NCI-H748 (cell line): ENCODE measurements around the gene SLC7A11.
A peak's percentile ranks its signal among the peaks of the same experiment; 100 is the strongest.
"Not testable (repeated sequence)": the region's sequence is repeated elsewhere in the genome, so short reads cannot be mapped to it uniquely, and the experiment has no call there.

Experiments
- DNase-seq: peaks from one replicate; lab custom pipeline; 2025; ENCODE audit not compliant: unreplicated experiment; lab: John Stamatoyannopoulos, UW

The SLC7A11 gene

DNA sequence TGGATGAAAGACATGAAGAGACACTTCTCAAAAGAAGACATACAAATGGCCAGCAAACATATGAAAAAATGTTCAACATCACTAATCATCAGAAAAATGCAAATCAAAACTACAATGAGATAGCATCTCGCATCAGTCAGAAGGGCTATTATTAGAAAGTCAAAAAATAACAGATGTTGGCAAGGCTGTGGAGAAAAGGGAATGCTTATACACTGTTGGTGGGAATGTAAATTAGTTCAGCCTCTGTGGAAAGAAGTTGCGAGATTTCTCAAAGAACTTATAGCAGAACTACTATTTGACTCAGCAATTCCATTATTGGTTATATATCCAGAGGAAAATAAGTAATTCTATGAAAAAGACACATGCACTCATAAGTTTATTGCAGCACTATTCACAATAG lies 31.6 kb downstream of the SLC7A11 start:
- DNase-seq, result not testable (repeated sequence)

DNA sequence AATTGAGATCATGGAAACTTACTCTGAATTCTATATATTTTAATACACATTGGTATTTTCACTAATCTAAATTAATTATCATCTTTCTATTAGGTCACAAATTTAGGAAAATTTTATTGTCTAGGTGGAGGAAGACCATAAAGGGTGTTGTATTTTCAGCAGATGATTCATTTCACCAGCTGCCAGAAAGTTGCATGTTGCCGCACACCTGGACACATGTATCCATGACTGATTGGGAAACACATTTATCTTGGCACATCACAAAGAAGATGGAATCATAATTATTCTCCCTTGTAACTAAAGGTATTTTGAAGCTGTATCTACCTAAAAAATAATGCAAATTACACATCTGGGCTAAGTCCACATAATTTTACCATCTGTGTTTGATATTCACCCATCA lies 33.1 kb downstream of the SLC7A11 start:
- DNase-seq, result no peak

GRCh38 chr4:138205531-138206233 lies 36.5 kb downstream of the SLC7A11 start:
- no peak for DNase-seq

GRCh38 chr4:138204507-138204906 lies 37.6 kb downstream of the SLC7A11 start:
- peak; percentile 96 for DNase-seq

GRCh38 chr4:138202686-138203085 lies 39.5 kb downstream of the SLC7A11 start:
- peak; percentile 20 for DNase-seq

- DNase-seq, result no peak
Observed at GRCh38 chr4:138200236-138200590, 41.9 kb downstream of the SLC7A11 start.

DNA sequence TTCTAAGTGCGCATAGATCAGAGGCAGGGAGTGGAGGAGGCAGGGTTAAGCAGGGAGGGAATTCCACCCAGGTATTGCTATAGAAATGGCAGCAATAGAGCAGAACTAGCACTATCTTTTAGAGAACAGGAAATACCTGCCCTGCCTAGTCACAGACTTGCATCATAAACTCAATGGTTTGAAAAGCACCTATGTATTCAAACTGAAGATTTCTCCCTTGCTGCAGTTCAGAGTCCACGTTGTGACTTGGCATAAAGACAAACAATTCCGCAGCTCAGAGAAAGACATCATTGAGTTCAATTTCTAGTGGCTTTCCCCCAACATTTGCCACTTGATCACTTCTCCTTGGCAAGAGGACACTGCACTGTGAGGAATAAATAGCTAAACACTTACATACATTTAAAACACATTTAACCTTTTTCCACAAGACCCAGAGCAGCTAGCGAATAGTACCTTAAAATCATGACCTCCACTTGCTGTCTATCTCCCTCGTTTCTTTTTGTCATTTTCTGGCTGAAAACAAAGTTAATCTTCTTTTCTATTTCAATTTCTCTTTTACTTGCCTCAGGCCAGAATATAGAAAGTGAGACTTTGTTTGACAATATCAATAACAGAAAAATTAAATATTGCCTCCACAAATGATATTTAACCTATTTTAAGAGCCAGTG lies 42.4 kb downstream of the SLC7A11 start:
- peak; percentile 57 for DNase-seq

DNA sequence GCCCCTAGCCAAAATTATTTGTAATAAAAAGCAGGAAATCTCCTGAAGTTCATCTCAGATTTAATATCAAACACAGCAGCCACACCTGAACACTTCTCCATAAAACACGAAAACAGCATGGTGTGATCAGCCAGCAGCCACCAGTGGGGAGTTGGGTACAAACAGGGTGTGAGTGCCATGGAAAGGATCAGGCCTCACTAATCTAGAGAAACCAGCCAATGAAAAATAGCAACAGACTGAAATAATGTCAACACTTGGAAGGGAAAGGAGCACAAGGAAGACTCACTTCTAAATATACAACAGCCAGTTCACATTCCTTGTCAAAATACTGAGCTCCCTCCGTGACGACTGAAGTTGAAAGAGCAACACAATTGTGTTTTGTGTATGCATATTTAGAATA lies 46.0 kb downstream of the SLC7A11 start:
- DNase-seq, result no peak

- no peak for DNase-seq
Observed at GRCh38 chr4:138193963-138194362, 48.2 kb downstream of the SLC7A11 start.

- no peak for DNase-seq
Observed at GRCh38 chr4:138192113-138192512, 50.0 kb downstream of the SLC7A11 start.

GRCh38 chr4:138190452-138190858 lies 51.7 kb downstream of the SLC7A11 start:
- no peak for DNase-seq

DNA sequence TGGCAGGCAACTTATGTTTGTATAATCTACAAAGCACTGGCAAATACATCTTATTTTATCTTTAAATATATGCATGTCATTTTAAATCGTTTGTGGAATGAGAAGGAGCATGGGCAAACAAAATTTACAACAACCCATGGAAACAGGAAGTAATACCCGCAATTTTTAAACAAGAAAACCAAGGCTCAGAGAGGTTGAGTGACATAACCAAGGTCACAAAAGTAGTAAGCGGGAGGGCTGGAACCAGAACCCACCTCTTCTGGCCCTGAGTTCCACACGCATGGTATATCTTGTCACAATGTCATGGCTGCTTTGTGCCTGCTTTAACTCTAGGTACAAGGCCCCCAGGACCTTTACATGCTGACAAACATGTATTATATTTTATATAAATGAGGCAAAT lies 52.9 kb downstream of the SLC7A11 start:
- no peak for DNase-seq

DNA sequence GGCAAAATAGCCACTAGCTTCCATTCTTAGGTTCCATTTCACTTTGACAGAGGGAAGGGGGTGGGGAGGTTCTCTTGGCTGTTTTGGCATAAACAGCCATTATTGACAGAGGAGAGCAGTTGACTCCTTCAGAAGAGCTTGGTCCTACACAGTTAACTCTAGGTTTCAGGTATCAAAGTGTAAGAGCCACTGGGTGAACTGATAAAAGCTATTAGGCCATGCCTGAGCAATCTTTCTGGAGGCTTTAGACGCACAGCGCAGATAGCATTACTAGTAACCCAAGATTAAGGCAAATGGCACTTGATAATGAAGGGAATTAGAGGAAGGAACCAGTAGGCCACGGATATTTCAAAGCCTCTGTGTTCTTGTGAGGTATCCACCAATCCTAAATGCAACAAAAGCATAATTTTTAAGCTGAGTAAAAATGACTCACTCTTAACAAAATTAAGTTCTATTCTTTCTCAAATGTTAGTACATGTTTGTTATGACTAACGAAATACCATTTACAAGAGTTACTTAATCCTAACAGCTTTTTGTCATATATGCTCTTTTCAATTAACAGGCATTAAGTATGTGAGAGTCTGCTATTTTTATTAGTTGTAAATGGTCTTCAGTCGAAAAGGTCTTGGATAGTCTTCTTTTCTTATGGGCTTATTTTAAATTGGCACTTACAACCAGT lies 53.6 kb downstream of the SLC7A11 start:
- no peak for DNase-seq

DNA sequence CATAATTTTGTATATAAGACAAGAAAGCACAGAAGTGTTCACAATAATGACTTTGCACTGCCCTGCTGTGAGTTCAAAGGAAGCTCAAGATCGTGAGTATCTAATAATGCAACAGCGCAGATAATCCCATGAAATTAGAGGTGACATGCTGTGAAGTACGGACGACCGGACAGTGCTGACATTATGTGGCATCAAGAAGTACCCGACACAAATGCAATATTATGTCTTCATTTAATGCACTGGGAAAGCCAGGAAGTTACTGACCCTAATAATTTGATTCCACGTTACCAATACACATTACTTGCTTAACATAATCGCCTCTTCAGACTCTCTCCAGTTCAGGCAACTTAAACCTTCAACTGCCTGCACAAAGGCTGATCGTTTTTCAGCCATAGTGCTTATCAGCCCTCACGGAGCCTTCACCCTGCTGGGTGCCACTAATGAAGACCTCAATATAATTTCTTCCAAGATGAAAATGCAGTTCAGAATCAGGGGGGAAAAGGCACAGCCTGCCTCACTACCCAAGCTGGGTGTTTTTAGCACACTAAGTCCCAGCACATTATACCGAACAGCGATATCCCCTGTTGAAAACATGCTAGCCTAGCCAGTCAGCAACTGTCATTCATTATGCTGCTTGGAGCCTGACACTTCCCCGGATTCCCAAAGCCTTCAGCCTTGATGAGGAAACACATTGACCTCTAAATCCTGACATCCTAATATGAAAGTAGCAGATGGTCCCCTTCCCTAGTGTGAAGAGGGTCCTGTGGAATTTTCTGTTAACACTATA lies 56.1 kb downstream of the SLC7A11 start:
- DNase-seq, result no peak

DNA sequence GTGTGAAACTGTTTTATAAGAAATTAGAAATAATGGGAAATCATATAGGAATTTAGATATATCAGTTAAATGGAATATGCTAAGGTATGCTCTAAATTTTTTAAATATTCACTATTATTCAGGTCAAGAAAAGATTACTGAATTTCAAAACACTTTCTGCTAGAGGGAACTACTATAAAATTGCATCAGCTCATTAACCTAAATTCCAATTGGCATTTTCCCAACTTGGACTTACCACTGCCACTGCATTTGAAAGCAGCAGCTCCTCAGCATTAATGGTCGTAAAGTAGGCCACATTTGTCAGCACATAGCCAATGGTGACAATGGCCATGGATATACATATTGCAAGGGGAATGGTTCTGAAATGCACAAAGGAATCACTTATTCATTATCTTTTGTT lies 57.3 kb downstream of the SLC7A11 start:
- DNase-seq, result no peak

GRCh38 chr4:138182838-138183426 lies 59.2 kb downstream of the SLC7A11 start:
- DNase-seq, result peak; percentile 41

GRCh38 chr4:138181287-138181686 lies 60.9 kb downstream of the SLC7A11 start:
- DNase-seq, result no peak

DNA sequence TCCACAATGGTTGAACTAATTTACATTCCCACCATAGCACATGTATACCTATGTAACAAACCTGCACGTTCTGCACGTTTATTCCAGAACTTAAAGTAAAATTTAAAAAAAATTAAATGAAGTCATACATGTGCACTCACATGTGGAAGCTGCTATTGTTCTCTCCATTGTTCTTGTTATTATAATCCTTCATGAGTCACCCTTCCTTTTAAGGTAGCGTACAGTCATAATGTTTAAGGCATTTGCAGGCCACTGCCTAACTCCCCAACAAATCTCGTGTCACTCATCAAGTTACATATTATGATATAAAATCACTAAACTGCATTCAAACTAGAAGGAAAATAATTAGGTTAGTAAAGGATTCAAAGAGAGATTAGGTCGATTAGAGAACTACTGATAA lies 63.6 kb downstream of the SLC7A11 start:
- DNase-seq, result no peak

DNA sequence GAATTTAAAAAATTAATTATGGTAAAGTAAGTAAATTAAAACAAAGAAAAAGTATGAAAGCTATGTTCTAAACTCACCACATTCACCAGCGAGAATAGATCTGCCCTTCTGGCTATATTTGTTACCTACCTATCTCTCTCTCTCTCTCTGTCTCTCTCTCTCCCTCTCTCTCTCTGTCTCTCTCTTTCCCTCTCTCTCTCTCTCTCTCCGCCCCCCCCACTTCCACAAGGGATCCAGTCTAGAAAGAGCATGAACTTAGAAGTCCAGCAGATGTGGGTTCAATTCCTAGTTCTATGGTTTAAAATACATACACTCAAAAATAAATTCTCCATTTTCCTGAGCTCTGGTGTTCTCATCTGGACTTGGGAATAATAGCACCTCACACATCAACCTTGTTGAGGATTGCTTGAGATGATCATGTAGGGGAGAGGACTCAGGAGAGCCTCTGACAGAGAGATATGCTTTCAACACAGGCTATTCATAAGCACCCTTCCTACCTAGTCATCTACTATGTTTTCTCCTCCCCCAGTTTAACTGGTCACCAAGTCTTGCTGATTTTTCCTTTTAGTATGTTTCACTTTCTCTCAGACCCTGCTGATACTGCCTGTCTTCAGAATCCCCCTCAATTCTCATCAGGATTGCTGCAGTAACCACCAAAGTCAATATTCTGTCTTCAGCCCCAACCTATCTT lies 64.7 kb downstream of the SLC7A11 start:
- no peak for DNase-seq

DNA sequence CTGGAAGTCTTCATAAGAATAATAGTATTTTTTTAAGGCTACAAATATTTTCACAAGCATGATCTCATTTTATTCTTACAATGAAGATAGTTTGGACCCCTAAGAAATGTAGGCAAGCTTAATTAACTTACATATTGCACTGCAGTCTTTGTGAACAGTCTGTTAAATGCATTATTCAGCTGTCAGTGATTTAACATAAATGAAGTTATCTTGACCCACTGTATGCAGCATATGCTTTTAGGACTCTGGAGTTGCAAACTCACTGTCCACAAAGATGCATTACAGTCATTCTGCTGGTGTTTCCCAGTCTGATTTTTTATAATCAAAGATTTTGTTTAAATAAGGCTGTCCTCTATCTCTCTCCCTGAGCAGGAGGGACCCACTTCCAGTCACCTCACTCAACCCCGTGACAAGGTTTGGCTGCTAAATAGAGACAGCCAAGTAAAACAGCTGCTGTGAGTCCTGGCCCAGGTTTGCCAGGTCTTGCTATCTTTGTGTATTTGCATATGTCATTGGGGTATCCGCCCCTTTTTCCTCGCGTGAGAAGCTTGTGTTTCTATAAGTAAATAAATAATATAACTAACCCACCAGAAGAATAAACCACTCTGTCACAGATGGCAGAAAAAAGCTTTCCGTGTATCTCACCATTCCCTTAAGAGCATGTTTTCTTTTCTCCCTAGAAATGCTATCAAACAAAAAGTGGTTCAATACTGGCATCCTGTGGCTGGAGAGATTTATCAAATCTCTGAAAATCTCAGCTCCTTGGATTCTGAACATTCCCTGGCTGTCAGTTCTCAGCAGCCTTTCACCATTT lies 67.0 kb downstream of the SLC7A11 start:
- DNase-seq, result peak; percentile 85
